HG03135 (cell line): ENCODE data around the gene ST6GALNAC5.
"Not testable (repeated sequence)": the region's sequence is repeated elsewhere in the genome, so short reads cannot be mapped to it uniquely, and the experiment has no call there.

Experiments used
- ATAC-seq: cut with Tn5 transposase; IDR thresholded peaks from one replicate; pipeline ENCODE4 v1.9.1; 2021; ENCODE audit warnings: mild to moderate bottlenecking, moderate library complexity; ENCODE audit not compliant: unreplicated experiment

Gene ST6GALNAC5

GRCh38 chr1:76933847-76934815 lies 66.9 kb downstream of the ST6GALNAC5 start:
- no peak for ATAC-seq

DNA sequence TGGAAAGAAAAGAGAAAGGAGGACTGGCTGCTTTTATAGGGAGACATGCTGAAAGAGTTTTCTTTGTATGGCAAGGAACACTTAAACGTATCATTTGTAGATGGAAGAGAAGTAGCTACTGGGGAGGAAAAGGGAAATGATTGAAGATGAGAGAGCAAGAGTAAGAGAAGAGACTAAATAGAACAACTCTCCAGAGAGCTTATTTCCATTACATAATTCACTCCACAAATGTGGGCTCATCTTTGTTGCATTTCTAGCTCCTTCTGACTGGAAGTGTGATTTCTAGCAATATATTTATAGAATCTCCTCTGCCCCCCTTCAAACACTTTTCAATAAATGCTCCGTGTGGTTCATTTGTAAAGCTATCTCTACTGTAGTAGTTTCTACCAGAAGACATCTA lies 71.0 kb downstream of the ST6GALNAC5 start:
- ATAC-seq, result no peak

DNA sequence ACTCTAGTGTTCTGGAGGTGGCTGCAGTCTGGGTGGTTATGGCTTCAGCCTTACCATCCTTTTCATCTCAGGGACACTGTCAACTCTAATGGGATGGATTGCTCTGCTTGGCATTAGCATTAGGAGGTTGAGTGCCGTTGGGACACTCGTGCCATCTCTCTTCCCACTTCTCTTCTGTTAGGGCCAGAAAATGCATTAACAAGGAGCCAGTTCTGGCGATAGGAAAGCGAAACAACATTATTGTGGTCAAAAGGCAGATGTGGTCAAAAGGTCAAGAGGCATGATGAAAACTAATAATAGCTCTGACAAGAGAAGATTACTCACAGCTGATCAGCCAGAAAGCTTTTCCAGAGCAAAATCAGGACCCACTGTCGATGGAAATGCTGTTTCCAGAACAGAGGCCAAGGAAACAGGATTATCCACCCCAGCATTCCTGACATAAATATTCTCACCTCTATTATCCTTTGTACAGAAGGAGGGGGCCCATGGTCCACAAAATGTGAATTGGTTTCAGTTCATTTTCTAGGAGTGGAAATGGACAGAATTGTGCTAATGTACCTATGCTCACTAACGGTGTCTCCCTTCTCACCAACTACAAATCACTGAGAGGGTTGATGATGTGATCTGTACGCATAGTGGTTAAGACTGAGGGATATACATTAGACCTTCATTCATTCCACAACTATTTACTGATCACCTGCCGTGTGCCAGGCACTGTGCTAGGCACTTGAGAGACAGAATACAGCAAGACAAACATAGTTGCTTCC lies 72.0 kb downstream of the ST6GALNAC5 start:
- ATAC-seq, result no peak

GRCh38 chr1:76939817-76940216 lies 72.5 kb downstream of the ST6GALNAC5 start:
- ATAC-seq, result no peak

GRCh38 chr1:76940571-76941335 lies 73.5 kb downstream of the ST6GALNAC5 start:
- no peak for ATAC-seq

GRCh38 chr1:76942549-76942948 lies 75.3 kb downstream of the ST6GALNAC5 start:
- ATAC-seq, result no peak

GRCh38 chr1:76944942-76945341 lies 77.7 kb downstream of the ST6GALNAC5 start:
- no peak for ATAC-seq

DNA sequence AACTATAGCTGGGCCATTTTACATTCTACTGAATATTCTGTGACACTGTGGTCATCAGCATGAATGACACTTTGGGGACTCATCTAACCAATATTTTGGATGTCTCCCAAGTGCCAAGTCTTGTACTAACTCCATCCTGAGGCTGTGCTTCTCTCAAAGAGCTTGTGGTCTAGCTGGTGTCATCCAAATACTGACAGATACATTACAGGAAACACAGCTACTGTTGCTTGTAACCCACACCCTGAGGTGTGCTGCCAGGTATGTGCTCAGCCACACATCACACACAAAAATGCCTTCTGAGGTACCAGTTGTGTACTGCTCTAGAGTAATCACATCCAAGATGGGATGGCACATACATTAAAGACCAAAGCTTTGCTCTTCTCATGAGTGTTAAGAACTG lies 81.6 kb downstream of the ST6GALNAC5 start:
- no peak for ATAC-seq

GRCh38 chr1:76949503-76949902 lies 82.2 kb downstream of the ST6GALNAC5 start:
- ATAC-seq, result no peak

DNA sequence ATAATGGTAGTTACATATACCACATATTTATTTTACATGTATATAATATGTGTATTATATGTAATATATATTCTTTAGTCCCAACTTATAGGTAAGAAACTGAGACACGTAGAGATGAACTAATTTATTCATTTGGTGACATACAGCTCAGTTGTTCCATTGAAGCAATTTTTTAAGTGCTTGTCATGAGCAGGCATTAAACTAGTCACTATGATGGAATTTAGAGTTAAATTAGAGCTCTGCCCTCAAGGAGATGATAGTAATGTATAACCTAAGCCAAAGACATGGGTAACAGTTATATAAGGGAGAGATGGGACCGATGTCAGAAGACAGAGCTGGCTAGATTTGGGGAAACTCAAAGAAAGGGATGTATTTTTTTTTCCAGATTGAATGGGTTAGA lies 83.0 kb downstream of the ST6GALNAC5 start:
- ATAC-seq, result no peak

- no peak for ATAC-seq
Observed at GRCh38 chr1:76951153-76951552, 83.9 kb downstream of the ST6GALNAC5 start.

DNA sequence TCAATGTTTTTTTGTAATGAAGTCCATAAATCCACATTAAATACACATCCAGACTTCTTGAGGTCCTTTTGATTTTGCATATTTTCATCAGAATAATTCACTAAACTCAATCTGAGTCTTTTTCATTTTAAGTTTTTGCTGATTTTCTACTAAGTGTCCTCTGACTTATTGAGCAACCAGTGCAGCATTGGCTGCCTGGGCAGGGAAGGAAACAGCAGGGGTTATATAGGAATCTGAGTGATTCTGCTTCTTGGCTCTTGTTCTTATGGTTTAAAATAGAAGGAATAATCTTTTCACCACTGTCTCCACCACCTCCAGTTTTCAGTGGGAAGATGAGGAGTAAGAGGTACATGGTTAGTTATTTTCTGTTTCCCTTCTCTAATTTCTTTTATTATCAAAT lies 88.4 kb downstream of the ST6GALNAC5 start:
- no peak for ATAC-seq

GRCh38 chr1:76957961-76958360 lies 90.7 kb downstream of the ST6GALNAC5 start:
- no peak for ATAC-seq

- ATAC-seq, result no peak
Observed at GRCh38 chr1:76958828-76959227, 91.5 kb downstream of the ST6GALNAC5 start.

GRCh38 chr1:76959556-76959955 lies 92.3 kb downstream of the ST6GALNAC5 start:
- ATAC-seq, result no peak

DNA sequence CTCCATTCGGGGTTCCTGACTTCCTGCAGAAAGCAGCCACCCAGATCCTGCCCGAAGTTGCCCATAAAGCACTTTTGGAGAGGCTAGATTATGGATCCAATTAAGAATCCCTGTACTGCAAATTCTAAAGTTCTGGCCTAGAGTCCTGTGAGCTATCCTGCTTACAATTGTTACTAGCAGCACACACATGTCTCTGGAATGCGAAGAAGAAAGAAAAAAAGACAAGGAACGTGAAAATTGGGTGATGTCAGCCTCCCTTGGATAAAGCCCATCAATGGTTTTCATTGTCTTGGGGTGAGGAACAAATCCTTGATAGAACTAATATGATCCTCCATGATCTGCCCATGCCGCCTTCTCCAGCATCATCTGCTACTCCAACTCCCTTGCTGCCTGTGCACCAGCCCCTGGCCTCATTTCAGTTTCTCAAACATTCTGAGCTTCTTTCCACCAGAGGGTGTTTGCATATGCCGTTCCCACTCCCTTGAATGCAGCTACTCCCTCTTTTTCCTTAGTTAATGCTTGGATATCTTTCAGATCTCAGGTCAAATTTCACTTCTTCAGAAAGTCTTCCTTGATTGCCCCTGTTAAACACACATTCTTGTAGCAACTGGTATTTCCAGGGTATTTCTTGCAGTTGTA lies 94.0 kb downstream of the ST6GALNAC5 start:
- ATAC-seq, result no peak

GRCh38 chr1:76961820-76962207 lies 94.5 kb downstream of the ST6GALNAC5 start:
- no peak for ATAC-seq

DNA sequence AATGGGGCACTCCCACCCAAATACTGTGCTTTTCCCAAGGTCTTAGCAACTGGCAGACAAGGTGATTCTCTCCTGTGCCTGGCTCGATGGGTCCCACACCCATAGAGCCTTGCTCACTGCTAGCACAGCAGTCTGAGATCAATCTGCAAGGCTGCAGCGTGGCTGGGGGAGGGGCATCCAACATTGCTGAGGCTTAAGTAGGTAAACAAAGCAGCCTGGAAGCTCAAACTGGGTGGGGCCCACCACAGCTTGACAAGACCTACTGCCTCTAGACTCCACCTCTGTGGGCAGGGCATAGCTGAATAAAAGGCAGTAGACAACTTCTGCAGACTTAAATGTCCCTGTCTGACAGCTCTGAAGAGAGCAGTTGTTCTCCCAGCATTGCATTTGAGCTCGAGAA lies 114.0 kb downstream of the ST6GALNAC5 start:
- ATAC-seq, result not testable (repeated sequence)

GRCh38 chr1:76989976-76990375 lies 122.7 kb downstream of the ST6GALNAC5 start:
- no peak for ATAC-seq

DNA sequence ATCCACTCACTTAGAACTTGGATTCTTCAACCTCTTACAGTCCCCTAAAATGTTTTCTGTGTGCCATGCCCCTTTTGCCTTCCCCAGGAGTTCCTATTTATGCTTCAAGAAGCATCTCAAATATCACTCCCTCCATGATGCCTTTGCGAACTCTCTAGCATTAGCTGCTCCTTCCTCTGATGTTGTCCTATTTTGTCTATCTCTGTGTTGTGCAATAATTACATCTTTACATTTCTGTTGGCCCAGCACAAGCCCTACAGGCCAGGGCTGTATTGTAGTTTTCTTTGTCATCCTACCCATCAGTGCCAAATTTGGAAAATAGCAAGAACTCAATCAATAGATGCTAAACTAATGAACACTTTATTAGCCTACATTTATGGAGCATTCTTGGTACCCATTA lies 125.8 kb downstream of the ST6GALNAC5 start:
- no peak for ATAC-seq
